ENCODE data around the gene PPIA.

PPIA gene

GRCh38 chr7:44796504-44797328 lies at the start of gene PPIA:
Gene PPIA, plus strand, starts transcription at chr7:44796681. Its CDS starts 44 bp downstream, at chr7:44796725.
- peaks cover 37% of the 10 kb centered on the region for H4K20me1 ChIP-seq (ENCODE audit: insufficient read depth, low read length)
- H3K36me3 ChIP-seq (replicated peaks; ENCODE audit: low read depth, low read length), result peaks cover 39% of the 10 kb centered on the region
- H3K9ac ChIP-seq (ENCODE audit: low read length), result peak within 1 kb of the TSS; percentile 99
- H3K4me2 ChIP-seq (ENCODE audit: low read length), result peak within 1 kb of the TSS; percentile 100
- H3K27ac ChIP-seq (ENCODE audit: low read length), result peak within 1 kb of the TSS; percentile 87
- H2AFZ ChIP-seq (ENCODE audit: low read depth, low read length), result peak within 1 kb of the TSS; percentile 69
- peaks cover 55% of the 10 kb centered on the region for H3K79me2 ChIP-seq (ENCODE audit: low read length)
- H3K9me3 ChIP-seq (ENCODE audit: insufficient read depth, low read length), result no peaks in the 10 kb centered on the region
- H3K4me1 ChIP-seq (ENCODE audit: low read length), result peaks cover 18% of the 10 kb centered on the region
- no peaks in the 10 kb centered on the region for H3K27me3 ChIP-seq (ENCODE audit: low read depth, low read length)
- TF ChIP-seq EZH2phosphoT487 (IDR thresholded peaks at IDR 0.05; ENCODE audit: low read depth), result no peak
- no peak for TF ChIP-seq CTCF (IDR thresholded peaks at IDR 0.05; ENCODE audit: low read depth, low read length)
- H3K4me3 ChIP-seq (ENCODE audit: low read length), result peak within 1 kb of the TSS; percentile 95

GRCh38 chr7:44748045-44748947 lies 48.2 kb upstream of the PPIA start, which contains the start of gene ZMIZ2:
Gene ZMIZ2, plus strand, starts transcription at chr7:44748847. Its CDS starts 7,403 bp downstream, at chr7:44756250.
- peaks cover 31% of the 10 kb centered on the region for H4K20me1 ChIP-seq (ENCODE audit: insufficient read depth, low read length)
- peak within 1 kb of the TSS; percentile 91 for H3K4me3 ChIP-seq (ENCODE audit: low read length)
- TF ChIP-seq CTCF (IDR thresholded peaks at IDR 0.05; ENCODE audit: low read depth, low read length), result no peak
- no peak for TF ChIP-seq EZH2phosphoT487 (IDR thresholded peaks at IDR 0.05; ENCODE audit: low read depth)
- peaks cover 45% of the 10 kb centered on the region for H3K79me2 ChIP-seq (ENCODE audit: low read length)
- H3K4me1 ChIP-seq (ENCODE audit: low read length), result peaks cover 40% of the 10 kb centered on the region
- no peaks in the 10 kb centered on the region for H3K9me3 ChIP-seq (ENCODE audit: insufficient read depth, low read length)
- H3K27me3 ChIP-seq (ENCODE audit: low read depth, low read length), result no peaks in the 10 kb centered on the region
- peak within 1 kb of the TSS; percentile 99 for H3K4me2 ChIP-seq (ENCODE audit: low read length)
- H3K36me3 ChIP-seq (replicated peaks; ENCODE audit: low read depth, low read length), result peaks cover 21% of the 10 kb centered on the region
- peak within 1 kb of the TSS; percentile 93 for H3K27ac ChIP-seq (ENCODE audit: low read length)
- H3K9ac ChIP-seq (ENCODE audit: low read length), result peak within 1 kb of the TSS; percentile 86
- H2AFZ ChIP-seq (ENCODE audit: low read depth, low read length), result peak within 1 kb of the TSS; percentile 95

GRCh38 chr7:44748948-44749731 lies 47.3 kb upstream of the PPIA start:
- H3K4me1 ChIP-seq (ENCODE audit: low read length), result peaks cover 41% of the 10 kb centered on the region
- H3K27ac ChIP-seq (ENCODE audit: low read length), result peak overlapping the region; percentile 93
- no peaks in the 10 kb centered on the region for H3K9me3 ChIP-seq (ENCODE audit: insufficient read depth, low read length)
- no peak for TF ChIP-seq CTCF (IDR thresholded peaks at IDR 0.05; ENCODE audit: low read depth, low read length)
- TF ChIP-seq EZH2phosphoT487 (IDR thresholded peaks at IDR 0.05; ENCODE audit: low read depth), result no peak
- H3K27me3 ChIP-seq (ENCODE audit: low read depth, low read length), result no peaks in the 10 kb centered on the region
- H3K4me2 ChIP-seq (ENCODE audit: low read length), result peak overlapping the region; percentile 99
- peaks cover 54% of the 10 kb centered on the region for H3K79me2 ChIP-seq (ENCODE audit: low read length)
- peaks cover 22% of the 10 kb centered on the region for H3K36me3 ChIP-seq (replicated peaks; ENCODE audit: low read depth, low read length)
- H3K9ac ChIP-seq (ENCODE audit: low read length), result peak overlapping the region; percentile 86
- H2AFZ ChIP-seq (ENCODE audit: low read depth, low read length), result no peak overlapping the region
- peak overlapping the region; percentile 91 for H3K4me3 ChIP-seq (ENCODE audit: low read length)
- peaks cover 39% of the 10 kb centered on the region for H4K20me1 ChIP-seq (ENCODE audit: insufficient read depth, low read length)

All from OCI-LY3 (cell line).